Upper lobe of left lung (tissue), 6 donors: ENCODE measurements around the gene CAPZB. TPM values are rescaled to one million over a fixed set of nuclear protein-coding genes. Genes with fewer than 3 reads are reported as not detected.

Experiments
- ATAC-seq, 2 donors: fragments of 200-7000 bp; cut with Tn5 transposase; one replicate each; pipeline ENCODE4 v1.9.1; 2022; ENCODE audit warnings: mild to moderate bottlenecking in 2 of 2, moderate library complexity in 2 of 2; ENCODE audit not compliant: low FRiP score in 2 of 2
- DNase-seq, 2 donors: peaks; one replicate each; pipeline ENCODE4 v3.0.0-alpha.2; 2019 to 2020
- H3K27ac ChIP-seq, 4 donors: fragments of 200-600 bp; sonication (generic); one replicate each; pipeline ENCODE4 v1.5.1; 2016 to 2019
- H3K27me3 ChIP-seq, 4 donors: fragments of 200-600 bp; sonication (generic); one replicate each; pipeline ENCODE4 v1.5.1; 2017 to 2019
- H3K36me3 ChIP-seq, 4 donors: fragments of 200-600 bp; sonication (generic); one replicate each; pipeline ENCODE4 v1.5.1; 2016 to 2019
- H3K4me1 ChIP-seq, 4 donors: fragments of 200-600 bp; sonication (generic); one replicate each; pipeline ENCODE4 v1.5.1; 2018 to 2019
- H3K4me3 ChIP-seq, 4 donors: fragments of 200-600 bp; sonication (generic); one replicate each; pipeline ENCODE4 v1.5.1; 2017 to 2019; ENCODE audit warnings: mild to moderate bottlenecking in 2 of 4, moderate library complexity in 1 of 4
- H3K9me3 ChIP-seq, 4 donors: fragments of 200-600 bp; sonication (generic); one replicate each; pipeline ENCODE4 v1.5.1; 2018 to 2019
- EP300 ChIP-seq, 4 donors: sonication (generic); formaldehyde crosslinking; IDR thresholded peaks; one replicate each; pipeline ENCODE4 v1.5.1; 2017; ENCODE audit warnings: antibody characterized with exemption in 4 of 4, control low read depth in 2 of 4
- POLR2A ChIP-seq, 4 donors: fragments of 450-650 bp; IDR thresholded peaks; one replicate each; pipeline ENCODE4 v1.5.1; 2016 to 2017; ENCODE audit warnings: antibody characterized with exemption in 4 of 4, mild to moderate bottlenecking in 2 of 4
- POLR2AphosphoS5 ChIP-seq, 2 donors: sonication (generic); formaldehyde crosslinking; IDR thresholded peaks; one replicate each; pipeline ENCODE4 v1.5.1; 2017; ENCODE audit warnings: antibody characterized with exemption in 2 of 2
- WGBS, 2 donors: methylation state at CpG; one replicate each; pipeline ENCODE4 v1.1.5; 2017 to 2018; 5-methylcytosine and 5-hydroxymethylcytosine counted together
- total RNA-seq, 6 donors: library from RNA; depleted of rRNA in 4 of 6; stranded (reverse); fragments of >200 nt in 4 of 6; gene quantifications; one replicate each; pipeline versions ENCODE4 v1.1.0 to v1.2.1, GENCODE V29; 2016 to 2021
- TF ChIP-seq, protein P1 (sequence below), 6 experiments: fragments of 450-650 bp in 4 of 6; fragments of 200-600 bp in 2 of 6; sonication (generic) in 2 of 6; IDR thresholded peaks; one replicate each; pipeline ENCODE4 v1.5.1; 2016 to 2019; ENCODE audit warnings: antibody characterized with exemption in 6 of 6
- donor health status: DM: no; HTN: no; CAD: no; lungs with moderate emphysema.
- donor health status: DM: no; HTN: yes; CAD: no; lungs with severe emphysema.

Gene CAPZB
- total RNA-seq, 6 donors from 2014 or later, result 96.4 to 303 (median 144) TPM

DNA sequence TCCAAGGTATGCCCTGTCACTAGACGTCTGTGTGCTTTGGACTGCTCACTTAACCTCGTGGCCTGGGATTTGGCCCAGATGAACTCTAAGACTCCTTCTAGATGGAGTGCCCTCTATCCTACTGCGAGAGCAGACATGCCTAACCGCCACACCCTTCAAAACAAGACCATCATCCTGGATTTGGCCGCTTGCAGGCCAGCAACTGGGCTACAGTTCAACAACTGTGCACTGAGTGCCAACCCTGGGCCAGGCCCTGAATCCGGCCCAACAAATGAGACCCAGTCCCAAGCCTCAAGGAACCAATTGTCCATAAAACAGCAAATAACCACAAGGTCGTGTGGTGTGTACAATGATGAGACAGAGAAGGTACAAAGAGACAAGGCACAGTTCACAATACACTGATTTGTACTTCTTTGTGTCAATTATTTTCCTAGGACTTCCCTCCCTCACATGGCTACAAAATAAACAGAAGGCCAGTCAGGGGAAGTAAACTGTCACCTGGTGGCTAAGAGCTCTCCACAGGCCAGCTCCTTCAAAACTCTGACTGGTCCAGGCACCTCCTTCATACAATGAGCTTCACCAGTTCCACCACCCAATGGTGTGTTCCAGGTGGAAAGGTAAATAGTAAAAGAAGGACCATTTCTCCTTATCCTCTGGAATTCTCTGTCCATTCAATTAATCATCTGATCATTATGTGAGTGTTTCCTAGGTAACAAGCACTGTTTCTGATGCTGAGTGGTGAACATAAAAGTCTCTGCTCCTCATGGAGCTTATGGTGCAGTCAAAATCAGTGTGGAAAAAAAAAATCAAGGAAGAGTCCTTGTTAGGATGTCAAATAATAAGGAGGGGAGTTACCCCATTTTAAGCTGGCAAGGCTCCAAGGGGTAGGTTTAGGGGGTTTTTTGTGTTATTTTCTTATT lies 60.4 kb downstream of the CAPZB start:
- Histone ChIP-seq H3K4me3 (no peak overlapping the region), H3K4me1 (peaks cover 69 to 90% (median 78%) of the 10 kb centered on the region in 4 donors)

DNA sequence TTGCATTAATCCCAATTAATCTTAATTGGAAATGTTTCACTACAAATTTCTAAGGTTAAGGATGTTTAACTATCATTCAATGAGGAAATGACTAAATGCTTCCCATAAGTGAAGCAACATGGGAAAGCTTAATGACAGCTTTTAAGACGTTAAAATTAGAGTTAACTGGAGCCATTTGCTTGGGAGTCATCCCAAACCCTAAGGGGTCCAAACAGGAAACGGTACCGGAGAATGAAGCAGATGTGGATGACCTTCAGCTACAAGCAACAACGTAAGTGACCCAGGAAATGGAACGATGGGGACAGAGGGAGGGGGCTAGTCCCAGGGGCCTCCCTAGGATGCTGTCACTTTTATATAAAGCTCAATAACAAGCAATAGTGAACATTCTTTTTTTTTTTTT lies 62.2 kb downstream of the CAPZB start:
- Histone ChIP-seq H3K36me3 (peaks cover 0 to 17% (median 10%) of the 10 kb centered on the region in 4 donors), H3K9me3 (no peaks in the 10 kb centered on the region), H3K27me3 (no peaks in the 10 kb centered on the region), H3K4me1 (peaks cover 58 to 90% (median 75%) of the 10 kb centered on the region in 4 donors), H3K4me3 (no peak overlapping the region), H3K27ac (peak overlapping the region in 3 of 4 donors; percentile 65 to 76 (median 71))
- 40 to 54% methylated on average over 5 of the region's 5 CpGs for WGBS, 2 donors
- ATAC-seq, result no peak
- TF ChIP-seq EP300 (IDR thresholded peaks at IDR 0.05) (no peak), POLR2A (IDR thresholded peaks at IDR 0.05) (no peak), POLR2AphosphoS5 (IDR thresholded peaks at IDR 0.05) (no peak)
- TF ChIP-seq, protein P1, sequence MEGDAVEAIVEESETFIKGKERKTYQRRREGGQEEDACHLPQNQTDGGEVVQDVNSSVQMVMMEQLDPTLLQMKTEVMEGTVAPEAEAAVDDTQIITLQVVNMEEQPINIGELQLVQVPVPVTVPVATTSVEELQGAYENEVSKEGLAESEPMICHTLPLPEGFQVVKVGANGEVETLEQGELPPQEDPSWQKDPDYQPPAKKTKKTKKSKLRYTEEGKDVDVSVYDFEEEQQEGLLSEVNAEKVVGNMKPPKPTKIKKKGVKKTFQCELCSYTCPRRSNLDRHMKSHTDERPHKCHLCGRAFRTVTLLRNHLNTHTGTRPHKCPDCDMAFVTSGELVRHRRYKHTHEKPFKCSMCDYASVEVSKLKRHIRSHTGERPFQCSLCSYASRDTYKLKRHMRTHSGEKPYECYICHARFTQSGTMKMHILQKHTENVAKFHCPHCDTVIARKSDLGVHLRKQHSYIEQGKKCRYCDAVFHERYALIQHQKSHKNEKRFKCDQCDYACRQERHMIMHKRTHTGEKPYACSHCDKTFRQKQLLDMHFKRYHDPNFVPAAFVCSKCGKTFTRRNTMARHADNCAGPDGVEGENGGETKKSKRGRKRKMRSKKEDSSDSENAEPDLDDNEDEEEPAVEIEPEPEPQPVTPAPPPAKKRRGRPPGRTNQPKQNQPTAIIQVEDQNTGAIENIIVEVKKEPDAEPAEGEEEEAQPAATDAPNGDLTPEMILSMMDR (IDR thresholded peaks at IDR 0.05), result no peak
- no peak for DNase-seq

More for the DNA sequence above, 60.4 kb downstream of the CAPZB start:
- peak overlapping the region; percentile 46 to 76 (median 68) for H3K27ac ChIP-seq
- TF ChIP-seq, protein P1 (IDR thresholded peaks at IDR 0.05), result peak in 1 of 6 experiments; percentile 6
- no peak for TF ChIP-seq EP300 (IDR thresholded peaks at IDR 0.05)
- H3K27me3 ChIP-seq, result no peaks in the 10 kb centered on the region
- H3K9me3 ChIP-seq, result no peaks in the 10 kb centered on the region
- DNase-seq (peak in 1 of 2 donors; percentile 59), ATAC-seq (peak; percentile 4 to 32)
- 59 to 66% methylated on average over 6 to 7 of the region's 7 CpGs for WGBS, 2 donors
- H3K36me3 ChIP-seq, result peaks cover 0 to 4% (median 0%) of the 10 kb centered on the region in 4 donors

DNA sequence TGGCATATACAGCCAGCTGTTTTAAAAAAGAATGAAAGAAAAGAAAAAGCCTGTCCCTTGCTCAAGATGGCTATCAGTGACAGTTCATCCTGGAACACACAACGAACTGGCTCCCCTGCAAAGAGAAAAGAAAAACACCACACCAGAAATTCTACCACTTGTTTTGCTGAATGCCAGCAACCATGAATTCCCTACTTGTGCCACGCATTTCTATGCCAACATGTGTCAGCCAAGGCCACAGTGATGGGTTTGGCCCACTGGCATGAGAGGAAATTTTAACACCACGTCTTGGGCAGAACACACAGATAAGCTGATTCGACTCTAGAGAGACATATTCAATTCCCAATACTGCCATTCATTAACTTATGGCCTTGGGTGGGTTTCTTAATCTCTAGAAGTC lies 64.0 kb downstream of the CAPZB start:
- Histone ChIP-seq H3K27ac (peak overlapping the region in 3 of 4 donors; percentile 16 to 62 (median 40)), H3K36me3 (peaks cover 0 to 32% (median 9%) of the 10 kb centered on the region in 4 donors), H3K4me3 (no peak overlapping the region), H3K27me3 (no peaks in the 10 kb centered on the region), H3K4me1 (peaks cover 40 to 74% (median 61%) of the 10 kb centered on the region in 4 donors), H3K9me3 (no peaks in the 10 kb centered on the region)
- ATAC-seq, result no peak
- 73 to 84% methylated on average over 4 of the region's 4 CpGs for WGBS, 2 donors
- TF ChIP-seq, protein P1 (IDR thresholded peaks at IDR 0.05), result no peak
- TF ChIP-seq EP300 (IDR thresholded peaks at IDR 0.05), result no peak
- TF ChIP-seq POLR2AphosphoS5 (IDR thresholded peaks at IDR 0.05), result no peak
- no peak for TF ChIP-seq POLR2A (IDR thresholded peaks at IDR 0.05)
- DNase-seq, result no peak

DNA sequence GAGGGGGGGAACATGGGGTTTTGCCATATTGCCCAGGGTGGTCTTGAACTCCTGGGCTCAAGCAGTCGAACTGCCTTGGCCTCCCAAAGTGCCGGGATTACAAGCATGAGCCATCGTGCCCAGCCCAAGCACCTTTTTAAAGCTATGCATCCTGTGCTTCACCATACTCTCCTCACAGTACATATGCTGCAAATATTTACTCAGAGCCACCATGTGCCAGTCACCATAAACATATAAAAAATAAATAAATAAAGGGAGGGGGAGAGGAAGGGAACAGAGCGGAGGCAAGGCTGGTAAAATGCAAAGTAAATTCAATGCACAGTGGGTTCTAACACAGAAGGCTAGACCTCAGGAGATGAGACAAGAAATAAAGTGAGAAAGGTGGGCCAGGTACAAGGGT lies 64.7 kb downstream of the CAPZB start:
- DNase-seq (no peak), ATAC-seq (no peak)
- no peaks in the 10 kb centered on the region for H3K27me3 ChIP-seq
- peak overlapping the region in 3 of 4 donors; percentile 36 to 64 (median 62) for H3K27ac ChIP-seq
- TF ChIP-seq POLR2A (IDR thresholded peaks at IDR 0.05), result no peak
- TF ChIP-seq, protein P1 (IDR thresholded peaks at IDR 0.05), result no peak
- 92 to 94% methylated on average over 4 of the region's 4 CpGs for WGBS, 2 donors
- no peak overlapping the region for H3K4me3 ChIP-seq
- no peaks in the 10 kb centered on the region for H3K9me3 ChIP-seq
- peaks cover 33 to 69% (median 57%) of the 10 kb centered on the region in 4 donors for H3K4me1 ChIP-seq
- H3K36me3 ChIP-seq, result peaks cover 0 to 34% (median 12%) of the 10 kb centered on the region in 4 donors
